Spinal cord (tissue), 10 donors: ENCODE data around the gene AHSG. TPM values are rescaled to one million over a fixed set of nuclear protein-coding genes. Genes with fewer than 3 reads are reported as not detected.
"Not testable (repeated sequence)": the region's sequence is repeated elsewhere in the genome, so short reads cannot be mapped to it uniquely, and the experiment has no call there.

Experiments used
- DNase-seq, 6 donors: peaks; one replicate each; pipeline versions ENCODE4 v3.0.0 to v3.0.0-alpha.2; 2013 to 2015; ENCODE audit warnings: low spot score in 6 of 6, low read depth in 4 of 6
- H3K27ac ChIP-seq: one replicate; pipeline ENCODE4 v1.5.1; 2013; ENCODE audit warnings: low read depth, low read length, control low read depth
- H3K27me3 ChIP-seq: one replicate; pipeline ENCODE4 v1.6.1; 2013; ENCODE audit warnings: low read length; ENCODE audit not compliant: control insufficient read depth, insufficient read depth
- H3K36me3 ChIP-seq: one replicate; pipeline ENCODE4 v1.6.1; 2013; ENCODE audit warnings: low read length; ENCODE audit not compliant: control insufficient read depth, insufficient read depth
- H3K4me1 ChIP-seq: one replicate; pipeline ENCODE4 v1.6.1; 2013; ENCODE audit warnings: low read length; ENCODE audit not compliant: control insufficient read depth, insufficient read depth
- H3K4me3 ChIP-seq: one replicate; pipeline ENCODE4 v1.5.1; 2013; ENCODE audit warnings: low read depth, low read length, control low read depth
- H3K9me3 ChIP-seq: one replicate; pipeline ENCODE4 v1.6.1; 2013; ENCODE audit warnings: low read length; ENCODE audit not compliant: control insufficient read depth, insufficient read depth
- WGBS: methylation state at CpG from one replicate; pipeline ENCODE4 v1.1.5; 2013; ENCODE audit warnings: missing lambda C conversion rate; ENCODE audit not compliant: insufficient coverage; 5-methylcytosine and 5-hydroxymethylcytosine counted together
- polyA plus RNA-seq, 2 donors: library from polyadenylated mRNA; unstranded; fragments of 120-200 nt; gene quantifications; one replicate each; pipeline ENCODE4 v1.2.1, GENCODE V29; 2013; ENCODE audit not compliant: insufficient read length in 2 of 2
- total RNA-seq, 2 donors: library from RNA; depleted of rRNA in 1 of 2; stranded (reverse); fragments of 120-200 nt in 1 of 2; fragments of >200 nt in 1 of 2; gene quantifications; one replicate each; pipeline versions ENCODE4 v1.2.3 to v1.2.4, GENCODE V29; 2013 to 2014
- donor health status: healthy.

AHSG gene
- total and polyA plus RNA-seq, 4 donors = 0.27 to 1.5 (median 0.42) TPM; not detected in 1

GRCh38 chr3:186624598-186624997 is 11.7 kb downstream of the AHSG start:
- no peaks in the 10 kb centered on the region for H3K9me3 ChIP-seq
- H3K27ac ChIP-seq = no peak overlapping the region
- DNase-seq = no peak
- H3K4me3 ChIP-seq = no peak overlapping the region
- H3K4me1 ChIP-seq = no peaks in the 10 kb centered on the region
- peaks cover 2% of the 10 kb centered on the region for H3K27me3 ChIP-seq
- WGBS = 89% methylated on average over 4 of the region's 4 CpGs
- H3K36me3 ChIP-seq = no peaks in the 10 kb centered on the region

- Histone ChIP-seq H3K4me3 (no peak overlapping the region), H3K4me1 (no peaks in the 10 kb centered on the region), H3K9me3 (no peaks in the 10 kb centered on the region), H3K36me3 (no peaks in the 10 kb centered on the region), H3K27ac (no peak overlapping the region), H3K27me3 (no peaks in the 10 kb centered on the region)
- DNase-seq = no peak
- 75% methylated on average over 2 of the region's 4 CpGs for WGBS
These were observed 12.8 kb downstream of the AHSG start for GRCh38 chr3:186625600-186626042.

DNA sequence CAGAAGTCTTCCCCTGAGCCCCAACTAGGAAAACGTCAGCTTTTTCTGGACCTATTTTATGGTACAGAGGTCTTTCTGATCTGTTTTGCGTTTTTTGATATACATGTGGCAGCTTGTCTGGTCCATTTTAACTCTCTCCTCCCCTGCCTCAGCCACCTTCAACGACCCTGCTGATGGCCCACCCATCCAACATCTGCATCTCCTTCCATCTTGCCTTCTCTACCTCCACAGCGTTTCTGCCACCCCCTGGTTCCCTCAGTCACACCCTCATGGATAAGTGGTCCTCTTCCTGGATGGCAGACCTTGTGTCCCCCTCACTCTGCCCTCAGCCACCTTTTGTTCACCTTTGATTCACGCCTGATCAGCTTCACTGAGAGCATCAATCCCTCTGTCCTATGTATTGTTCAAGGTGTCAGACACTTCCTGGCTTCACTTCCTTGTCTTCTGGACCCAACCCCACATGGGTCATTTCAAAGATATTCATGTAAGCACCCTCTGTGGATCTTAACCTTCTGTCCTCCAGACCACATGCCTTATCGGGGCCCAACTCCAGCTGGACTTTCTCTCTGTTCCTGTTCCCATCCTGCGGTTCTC is 13.5 kb downstream of the AHSG start:
- WGBS = 79% methylated on average over 7 of the region's 7 CpGs

GRCh38 chr3:186627852-186628414 is 15.1 kb downstream of the AHSG start:
- Histone ChIP-seq H3K9me3 (no peaks in the 10 kb centered on the region), H3K36me3 (no peaks in the 10 kb centered on the region), H3K4me3 (no peak overlapping the region), H3K27ac (no peak overlapping the region), H3K27me3 (no peaks in the 10 kb centered on the region), H3K4me1 (no peaks in the 10 kb centered on the region)
- WGBS = 96% methylated on average over 5 of the region's 7 CpGs
- DNase-seq = no peak

More for the DNA sequence above, 13.5 kb downstream of the AHSG start:
- H3K9me3 ChIP-seq = no peaks in the 10 kb centered on the region
- no peak for DNase-seq
- H3K4me1 ChIP-seq = no peaks in the 10 kb centered on the region
- H3K36me3 ChIP-seq = no peaks in the 10 kb centered on the region
- no peak overlapping the region for H3K4me3 ChIP-seq
- H3K27me3 ChIP-seq = no peaks in the 10 kb centered on the region
- H3K27ac ChIP-seq = no peak overlapping the region

- no peak overlapping the region for H3K4me3 ChIP-seq
- no peak for DNase-seq
- no peaks in the 10 kb centered on the region for H3K9me3 ChIP-seq
- WGBS = 80% methylated on average over 1 of the region's 7 CpGs
- no peaks in the 10 kb centered on the region for H3K27me3 ChIP-seq
- no peaks in the 10 kb centered on the region for H3K36me3 ChIP-seq
- H3K27ac ChIP-seq = no peak overlapping the region
- no peaks in the 10 kb centered on the region for H3K4me1 ChIP-seq
These were observed 15.9 kb downstream of the AHSG start for GRCh38 chr3:186628756-186629155.

- H3K27me3 ChIP-seq = no peaks in the 10 kb centered on the region
- no peaks in the 10 kb centered on the region for H3K9me3 ChIP-seq
- no peaks in the 10 kb centered on the region for H3K4me1 ChIP-seq
- DNase-seq = no peak
- no peak overlapping the region for H3K4me3 ChIP-seq
- 75% methylated on average over 5 of the region's 6 CpGs for WGBS
- H3K36me3 ChIP-seq = no peaks in the 10 kb centered on the region
- H3K27ac ChIP-seq = no peak overlapping the region
These were observed 18.2 kb downstream of the AHSG start for GRCh38 chr3:186630950-186631641.

GRCh38 chr3:186633481-186633880 is 20.6 kb downstream of the AHSG start:
- H3K4me3 ChIP-seq = no peak overlapping the region
- DNase-seq = no peak
- no peaks in the 10 kb centered on the region for H3K9me3 ChIP-seq
- no peaks in the 10 kb centered on the region for H3K4me1 ChIP-seq
- no peak overlapping the region for H3K27ac ChIP-seq
- no peaks in the 10 kb centered on the region for H3K36me3 ChIP-seq
- no peaks in the 10 kb centered on the region for H3K27me3 ChIP-seq

DNA sequence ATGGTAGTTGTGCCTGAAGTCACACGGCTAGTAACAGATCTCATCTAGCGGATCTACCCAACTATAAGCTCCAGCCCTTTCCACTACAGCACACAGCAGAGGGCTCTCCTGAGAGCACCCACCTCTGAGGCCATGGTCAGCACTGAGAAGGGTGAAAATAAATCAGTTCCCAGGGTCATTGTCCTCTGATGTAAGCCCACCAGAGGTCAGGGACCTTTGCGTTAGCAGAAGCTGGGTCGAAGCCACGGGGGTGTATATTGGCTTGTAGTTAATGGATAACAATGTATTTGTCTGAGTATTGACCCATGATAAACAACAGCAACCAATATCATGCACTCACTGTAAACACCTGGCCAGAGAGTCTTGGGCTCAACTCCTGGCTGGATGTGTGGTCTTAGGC is 21.3 kb downstream of the AHSG start:
- DNase-seq, H3K4me3 ChIP-seq, H3K27ac ChIP-seq, H3K9me3 ChIP-seq, H3K27me3 ChIP-seq, H3K36me3 ChIP-seq, H3K4me1 ChIP-seq: not testable (repeated sequence)
- no CpG with 5 or more reads among the region's 5 CpGs for WGBS

- Histone ChIP-seq H3K9me3 (no peaks in the 10 kb centered on the region), H3K4me3 (no peak overlapping the region), H3K27me3 (peaks cover 2% of the 10 kb centered on the region), H3K36me3 (no peaks in the 10 kb centered on the region), H3K4me1 (peaks cover 4% of the 10 kb centered on the region), H3K27ac (no peak overlapping the region)
- no peak for DNase-seq
- 91% methylated on average over 2 of the region's 3 CpGs for WGBS
These were observed 22.7 kb downstream of the AHSG start for GRCh38 chr3:186635532-186635931.

DNA sequence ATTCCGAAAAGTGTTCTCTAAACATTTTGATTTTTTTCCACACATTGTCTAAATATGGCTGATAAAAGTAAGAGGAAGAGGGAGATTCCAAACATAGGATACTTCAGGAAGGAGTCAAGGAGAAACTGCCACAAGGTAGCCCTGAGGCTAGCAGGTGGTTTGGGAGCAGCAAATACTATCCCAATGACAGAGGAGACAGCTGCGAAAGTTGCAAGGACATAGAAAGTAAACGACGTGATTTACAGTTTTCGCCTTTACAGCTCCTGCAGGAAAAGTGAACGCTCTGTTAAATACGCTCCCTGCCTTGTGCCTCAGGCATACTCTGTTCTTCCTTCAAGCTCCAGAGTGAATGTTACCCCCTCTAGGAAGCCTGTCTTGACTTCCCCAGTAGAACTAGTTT is 23.7 kb downstream of the AHSG start:
- Histone ChIP-seq H3K4me3 (no peak overlapping the region), H3K9me3 (no peaks in the 10 kb centered on the region), H3K27me3 (peaks cover 2% of the 10 kb centered on the region), H3K36me3 (no peaks in the 10 kb centered on the region), H3K4me1 (peaks cover 4% of the 10 kb centered on the region), H3K27ac (no peak overlapping the region)
- 74% methylated on average over 6 of the region's 7 CpGs for WGBS
- DNase-seq = no peak
